Spleen (tissue), 7 donors: ENCODE measurements around the gene NELL2.

Source experiments
- POLR2A ChIP-seq, 3 donors: fragments of 450-650 bp; IDR thresholded peaks; one replicate each; pipeline ENCODE4 v1.5.1; 2017; ENCODE audit warnings: antibody characterized with exemption in 3 of 3, mild to moderate bottlenecking in 1 of 3
- TF ChIP-seq, protein P1 (sequence below), 11 experiments: fragments of 200-600 bp in 7 of 11; fragments of 450-650 bp in 4 of 11; sonication (generic) in 4 of 11; IDR thresholded peaks in 8 of 11; conservative IDR thresholded peaks in 3 of 11; 1 replicate in 7 of 11; 2 replicates in 4 of 11; pipeline versions ENCODE4 v1.4.0 to v1.8.0; 2016 to 2021; ENCODE audit warnings: antibody characterized with exemption in 11 of 11, inconsistent platforms in 4 of 11, mild to moderate bottlenecking in 1 of 11
- donor health status: DM: no; HTN: no; CAD: no; lungs with moderate emphysema.
- donor health status: DM: no; HTN: no; CAD: no.
- donor health status: DM: no; HTN: no; CAD: no.

DNA sequence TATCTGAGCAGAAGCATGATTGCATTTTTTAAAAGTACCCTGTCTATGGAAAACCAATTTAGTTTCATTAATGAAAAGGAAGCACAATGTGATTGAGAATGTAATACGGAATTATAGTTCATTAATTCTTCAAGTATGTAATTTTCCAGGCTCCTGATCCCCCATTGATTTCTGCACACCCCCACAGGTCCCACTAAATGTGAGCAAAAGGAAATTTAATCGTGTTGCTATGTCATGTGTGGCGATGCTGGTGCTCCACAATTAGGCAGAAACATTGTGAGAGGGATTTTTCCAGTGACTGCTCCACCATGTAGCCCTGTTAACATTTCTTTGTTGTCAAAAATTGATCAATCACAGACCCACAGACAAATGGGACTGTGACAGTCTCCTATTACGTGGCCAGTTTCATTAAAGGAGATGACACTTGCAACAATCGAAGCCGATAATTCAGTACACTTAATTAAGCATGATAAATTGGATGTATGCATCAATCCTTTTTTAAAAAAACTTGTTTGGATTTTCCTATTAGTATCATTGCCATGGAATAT, 306.0 kb downstream of the NELL2 start:
- TF ChIP-seq, protein P1, sequence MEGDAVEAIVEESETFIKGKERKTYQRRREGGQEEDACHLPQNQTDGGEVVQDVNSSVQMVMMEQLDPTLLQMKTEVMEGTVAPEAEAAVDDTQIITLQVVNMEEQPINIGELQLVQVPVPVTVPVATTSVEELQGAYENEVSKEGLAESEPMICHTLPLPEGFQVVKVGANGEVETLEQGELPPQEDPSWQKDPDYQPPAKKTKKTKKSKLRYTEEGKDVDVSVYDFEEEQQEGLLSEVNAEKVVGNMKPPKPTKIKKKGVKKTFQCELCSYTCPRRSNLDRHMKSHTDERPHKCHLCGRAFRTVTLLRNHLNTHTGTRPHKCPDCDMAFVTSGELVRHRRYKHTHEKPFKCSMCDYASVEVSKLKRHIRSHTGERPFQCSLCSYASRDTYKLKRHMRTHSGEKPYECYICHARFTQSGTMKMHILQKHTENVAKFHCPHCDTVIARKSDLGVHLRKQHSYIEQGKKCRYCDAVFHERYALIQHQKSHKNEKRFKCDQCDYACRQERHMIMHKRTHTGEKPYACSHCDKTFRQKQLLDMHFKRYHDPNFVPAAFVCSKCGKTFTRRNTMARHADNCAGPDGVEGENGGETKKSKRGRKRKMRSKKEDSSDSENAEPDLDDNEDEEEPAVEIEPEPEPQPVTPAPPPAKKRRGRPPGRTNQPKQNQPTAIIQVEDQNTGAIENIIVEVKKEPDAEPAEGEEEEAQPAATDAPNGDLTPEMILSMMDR (IDR thresholded peaks at IDR 0.05 in 8 of 11, conservative IDR thresholded peaks at IDR 0.05 in 3 of 11), result no peak
- TF ChIP-seq POLR2A (IDR thresholded peaks at IDR 0.05), result no peak
